Vagina (tissue), 2 donors: ENCODE results near the gene MAEL.

ENCODE experiments used
- CTCF ChIP-seq, 3 experiments: fragments of 450-650 bp in 2 of 3; fragments of 200-600 bp in 1 of 3; sonication (generic) in 1 of 3; IDR thresholded peaks; one replicate each; pipeline ENCODE4 v1.5.1; 2017 to 2019; ENCODE audit warnings: antibody characterized with exemption in 3 of 3, mild to moderate bottlenecking in 2 of 3, moderate library complexity in 2 of 3
- POLR2A ChIP-seq, 2 donors: fragments of 450-650 bp; IDR thresholded peaks; one replicate each; pipeline ENCODE4 v1.6.1; 2017; ENCODE audit warnings: antibody characterized with exemption in 2 of 2, mild to moderate bottlenecking in 2 of 2, moderate library complexity in 2 of 2

GRCh38 chr1:167011560-167012191 lies 22.6 kb downstream of the MAEL start:
- no peak for TF ChIP-seq POLR2A (IDR thresholded peaks at IDR 0.05)
- no peak for TF ChIP-seq CTCF (IDR thresholded peaks at IDR 0.05)
